D341Med (cell line): ENCODE results near the gene CCDC191.

Experiments
- DNase-seq: peaks from one replicate; pipeline ENCODE4 v3.0.0; 2012; ENCODE audit warnings: low spot score

CCDC191 gene

GRCh38 chr3:114056130-114057010, at the start of gene CCDC191, which contains the start of gene QTRT2:
TSS of gene CCDC191 (minus strand) at chr3:114056526. CDS start at chr3:114056466, 60 bp downstream.
TSS of gene QTRT2 (plus strand) at chr3:114056737. CDS start at chr3:114065258, 8,521 bp downstream.
- DNase-seq = peak; percentile 96

GRCh38 chr3:114104414-114104813, 48.1 kb upstream of the CCDC191 start:
- DNase-seq = no peak

GRCh38 chr3:114103858-114104257, 47.5 kb upstream of the CCDC191 start:
- no peak for DNase-seq

- no peak for DNase-seq
These were observed 46.9 kb upstream of the CCDC191 start for GRCh38 chr3:114103181-114103580.

GRCh38 chr3:114101101-114101500, 44.8 kb upstream of the CCDC191 start:
- DNase-seq = no peak

GRCh38 chr3:114095796-114096195, 39.5 kb upstream of the CCDC191 start:
- no peak for DNase-seq

- no peak for DNase-seq
These were observed 37.3 kb upstream of the CCDC191 start for GRCh38 chr3:114093596-114093995.

GRCh38 chr3:114093016-114093380, 36.7 kb upstream of the CCDC191 start:
- DNase-seq = no peak

- DNase-seq = no peak
These were observed 36.1 kb upstream of the CCDC191 start for GRCh38 chr3:114092151-114093015.

GRCh38 chr3:114089675-114090074, 33.3 kb upstream of the CCDC191 start:
- DNase-seq = no peak

GRCh38 chr3:114086356-114086755, 30.0 kb upstream of the CCDC191 start:
- no peak for DNase-seq

GRCh38 chr3:114083112-114083511, 26.8 kb upstream of the CCDC191 start:
- DNase-seq = no peak

GRCh38 chr3:114081037-114081436, 24.7 kb upstream of the CCDC191 start:
- no peak for DNase-seq

- DNase-seq = no peak
These were observed 23.9 kb upstream of the CCDC191 start for GRCh38 chr3:114080201-114080600.

- DNase-seq = no peak
These were observed 23.4 kb upstream of the CCDC191 start for GRCh38 chr3:114079761-114080160.

- DNase-seq = no peak
These were observed 21.8 kb upstream of the CCDC191 start for GRCh38 chr3:114078126-114078525.

GRCh38 chr3:114076711-114077110, 20.4 kb upstream of the CCDC191 start:
- no peak for DNase-seq

GRCh38 chr3:114071786-114072185, 15.5 kb upstream of the CCDC191 start:
- DNase-seq = no peak

GRCh38 chr3:114068336-114068735, 12.0 kb upstream of the CCDC191 start:
- DNase-seq = no peak

- DNase-seq = no peak
These were observed 11.5 kb upstream of the CCDC191 start for GRCh38 chr3:114067804-114068203.

GRCh38 chr3:114060906-114061655, 4.8 kb upstream of the CCDC191 start:
- DNase-seq = peak; percentile 54

- no peak for DNase-seq
These were observed 2.3 kb upstream of the CCDC191 start for GRCh38 chr3:114058646-114059045.
